NCI-H146 treated with DMSO at 0.1 percent for 48 hours (cell line): Measurements from ENCODE around the gene SELENOW.

Experiments used
- DNase-seq: peaks from one replicate; lab custom pipeline; 2025; ENCODE audit not compliant: unreplicated experiment; lab: John Stamatoyannopoulos, UW

The SELENOW gene

DNA sequence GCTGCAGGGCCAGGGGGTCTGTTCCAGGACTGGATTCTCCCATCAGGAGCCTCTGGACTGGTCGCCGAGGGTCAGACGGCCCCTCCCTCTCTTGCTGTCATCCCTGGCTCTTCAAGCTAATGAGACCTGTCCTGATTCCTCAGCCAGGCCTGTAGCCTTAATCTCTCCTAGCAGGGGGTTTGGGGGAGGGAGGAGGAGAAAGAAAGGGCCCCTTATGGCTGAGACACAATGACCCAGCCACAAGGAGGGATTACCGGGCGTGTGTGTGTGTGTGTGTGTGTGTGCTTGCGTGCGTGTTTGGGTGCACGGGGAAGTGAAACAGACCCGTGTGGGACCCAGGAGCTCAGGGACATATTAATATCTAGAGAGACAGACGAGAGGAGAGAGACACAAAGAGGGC, 41.4 kb downstream of the SELENOW start:
- no peak for DNase-seq

DNA sequence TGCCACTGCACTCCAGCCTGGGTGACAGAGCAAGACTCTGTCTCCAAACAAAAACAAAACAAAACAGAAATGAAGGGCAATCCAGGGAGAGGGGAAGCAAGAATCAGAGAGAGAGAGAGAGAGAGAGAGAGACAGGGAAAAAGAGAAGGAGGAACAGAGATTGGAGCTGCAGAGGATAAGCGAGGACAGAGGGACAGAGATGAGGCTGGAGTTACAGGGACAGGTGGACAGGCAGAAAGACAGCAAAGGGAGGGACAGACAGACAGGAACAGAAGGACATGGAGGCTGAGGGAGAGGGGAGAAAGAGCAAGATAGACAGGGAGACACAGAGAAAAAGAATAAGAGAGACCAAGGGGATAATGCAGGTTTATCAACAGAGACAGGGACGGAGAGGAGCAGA, 41.9 kb downstream of the SELENOW start:
- no peak for DNase-seq

DNA sequence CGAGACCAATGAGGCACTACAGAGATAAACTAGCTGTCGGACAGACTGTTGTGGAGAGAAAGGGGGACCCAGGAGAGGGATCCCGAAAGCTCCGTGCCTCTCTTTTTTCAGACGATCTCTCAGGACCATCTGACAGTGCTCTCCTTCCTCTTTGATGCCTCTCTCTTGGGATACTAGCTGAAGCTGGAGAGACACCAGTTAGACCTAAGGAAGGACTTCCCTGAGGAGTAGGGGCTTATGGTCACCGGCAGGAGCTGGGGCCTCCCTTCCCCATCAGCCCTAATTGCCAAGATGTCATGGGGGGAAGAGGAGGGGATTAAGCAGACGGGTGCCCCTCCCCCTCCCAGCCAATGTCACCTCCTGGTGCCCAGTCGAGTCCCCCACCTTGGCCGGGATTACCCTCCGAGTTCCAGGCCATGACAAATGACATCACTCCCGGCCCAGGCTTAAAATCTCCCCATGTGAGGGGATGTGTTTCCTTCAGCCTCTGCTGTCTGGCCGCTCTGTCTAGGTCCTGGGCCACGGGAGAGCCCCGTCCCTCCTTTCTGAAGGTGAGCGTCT, 43.0 kb downstream of the SELENOW start, which contains the start of gene CRX:
TSS of gene CRX (plus strand) at position 478 of the 561 bp plus-strand sequence. CDS start 12,507 bp downstream, outside the sequence.
- DNase-seq, result no peak

DNA sequence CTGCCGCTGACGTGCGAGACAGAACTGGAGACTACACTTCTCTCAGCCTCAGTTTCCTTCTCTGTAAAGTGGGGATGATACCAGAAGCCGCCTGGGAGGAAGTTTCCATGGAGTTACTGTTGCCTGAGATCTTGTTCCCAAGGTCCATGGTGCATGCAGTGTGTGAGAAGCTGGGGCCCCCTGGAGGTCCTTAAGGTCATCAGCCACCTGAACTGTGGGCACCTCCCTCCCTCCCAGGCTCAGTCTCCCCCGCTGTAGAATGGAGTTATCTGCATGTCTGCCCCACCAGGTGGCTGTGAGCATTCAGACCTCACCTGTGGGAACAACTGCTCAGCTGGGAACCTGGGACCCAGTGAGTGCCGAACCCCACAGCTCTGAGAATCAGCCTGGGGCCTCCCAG, 45.9 kb downstream of the SELENOW start:
- no peak for DNase-seq

DNA sequence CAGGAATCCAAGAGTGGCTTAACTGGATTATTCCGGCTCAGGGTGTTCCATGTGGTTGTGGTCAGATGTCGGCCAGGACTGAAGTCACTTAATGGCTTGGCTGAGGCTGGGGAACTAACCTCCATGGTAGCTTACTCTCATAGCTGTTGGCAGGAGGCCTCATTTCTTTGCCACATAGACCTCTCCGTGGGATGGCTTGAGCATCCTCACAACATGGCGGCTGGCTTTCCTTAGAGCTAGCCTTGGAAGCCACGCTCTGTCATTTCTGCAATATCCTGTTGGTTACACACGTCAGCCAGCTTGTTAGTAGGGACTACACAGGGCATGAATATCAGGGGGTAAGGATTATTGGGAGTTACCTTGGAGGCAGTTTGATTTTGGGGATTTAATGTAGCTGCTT, 48.3 kb downstream of the SELENOW start:
- DNase-seq, result no peak

DNA sequence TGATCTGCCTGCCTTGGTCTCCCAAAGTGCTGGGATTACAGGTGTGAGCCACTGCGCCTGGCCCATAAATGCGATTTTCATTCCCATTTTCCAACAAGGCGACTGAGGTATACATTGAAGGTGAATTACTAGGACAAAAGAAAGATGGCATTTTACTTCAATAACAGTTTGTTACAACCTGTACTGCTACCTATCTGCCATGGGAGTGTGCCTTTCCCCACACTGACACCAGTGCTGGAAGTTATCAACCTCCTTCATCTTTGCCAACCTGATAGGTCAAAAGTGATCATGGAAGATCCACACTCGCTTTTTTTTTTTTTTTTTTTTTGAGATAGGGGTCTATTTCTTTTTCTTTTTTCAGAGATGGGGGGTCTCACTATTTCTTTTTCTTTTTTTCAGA, 54.2 kb downstream of the SELENOW start:
- no peak for DNase-seq
